Measurements from ENCODE around the gene ZNF277.

ZNF277 gene

GRCh38 chr7:112223310-112223709 is 16.8 kb downstream of the ZNF277 start:
- no peak for DNase-seq (ENCODE audit: low spot score)
- Histone ChIP-seq H2AK5ac (ENCODE audit: low read depth, low read length) (no peak overlapping the region), H4K8ac (ENCODE audit: low read depth, low read length) (no peak overlapping the region), H3K9ac (ENCODE audit: low read depth, low read length, poor library complexity) (no peak overlapping the region), H4K91ac (ENCODE audit: low read depth, low read length, poor library complexity) (no peak overlapping the region), H3K4me3 (ENCODE audit: low read length in 2 of 2) (no peak overlapping the region), H3K4me2 (ENCODE audit: insufficient read depth, low read length, poor library complexity, severe bottlenecking) (no peak overlapping the region), H3K4me1 (ENCODE audit: control insufficient read depth in 2 of 2, insufficient read depth in 1 of 2, low read depth in 1 of 2, low read length in 2 of 2) (peaks cover 0 to 1% of the 10 kb centered on the region in 2 donors), H3K9me3 (replicated peaks in 1 of 2; ENCODE audit: control insufficient read depth in 2 of 2, insufficient read depth in 1 of 2, low read depth in 1 of 2, low read length in 2 of 2) (peaks cover 0 to 2% of the 10 kb centered on the region in 2 donors), H3K23ac (ENCODE audit: low read depth, low read length, poor library complexity) (no peak overlapping the region), H3K36me3 (replicated peaks in 1 of 2; ENCODE audit: control insufficient read depth in 2 of 2, insufficient read depth in 2 of 2, low read length in 2 of 2) (no peaks in the 10 kb centered on the region), H3K18ac (ENCODE audit: low read length) (no peak overlapping the region), H2BK120ac (ENCODE audit: low read depth, low read length) (no peak overlapping the region), H3K79me1 (ENCODE audit: low read depth, low read length) (no peaks in the 10 kb centered on the region), H2BK12ac (ENCODE audit: low read length) (no peak overlapping the region), H2BK15ac (ENCODE audit: low read length) (no peak overlapping the region), H3K27ac (replicated peaks; ENCODE audit: low read length) (no peak overlapping the region), H3K14ac (ENCODE audit: low read length) (no peak overlapping the region), H3K4ac (ENCODE audit: low read length) (no peak overlapping the region), H2AFZ (ENCODE audit: low read length) (no peak overlapping the region), H3K27me3 (ENCODE audit: control insufficient read depth in 3 of 3, insufficient read depth in 3 of 3, low read depth in 1 of 3, low read length in 3 of 3) (no peaks in the 10 kb centered on the region), H2BK5ac (ENCODE audit: low read length) (no peak overlapping the region)
- no CpG with 5 or more reads among the region's 3 CpGs for WGBS, 2 donors (ENCODE audit: extremely low coverage in 2 of 2, insufficient read length in 2 of 2, insufficient replicate concordance in 1 of 2)

DNA sequence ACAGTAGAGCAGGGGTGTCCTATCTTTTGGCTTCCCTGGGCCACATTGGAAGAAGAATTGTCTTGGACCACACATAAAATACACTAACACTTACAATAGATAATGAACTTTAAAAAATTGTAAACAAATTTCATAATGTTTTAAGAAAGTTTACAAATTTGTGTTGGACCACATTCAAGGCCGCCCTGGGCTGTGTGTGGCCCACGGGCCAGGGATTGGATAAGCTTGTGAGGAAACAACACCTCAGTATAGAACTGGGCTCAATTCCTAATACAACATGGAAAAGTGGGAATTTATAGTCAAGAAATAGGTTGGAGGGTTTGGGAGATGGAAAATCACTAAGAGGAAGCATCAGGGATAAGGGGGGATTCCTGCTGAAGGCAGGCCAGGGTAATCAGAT is 17.7 kb downstream of the ZNF277 start:
- DNase-seq (ENCODE audit: low spot score): no peak
- Histone ChIP-seq H3K18ac (ENCODE audit: low read length) (no peak overlapping the region), H2AK5ac (ENCODE audit: low read depth, low read length) (no peak overlapping the region), H2BK120ac (ENCODE audit: low read depth, low read length) (no peak overlapping the region), H3K9ac (ENCODE audit: low read depth, low read length, poor library complexity) (no peak overlapping the region), H3K4me1 (ENCODE audit: control insufficient read depth in 2 of 2, insufficient read depth in 1 of 2, low read depth in 1 of 2, low read length in 2 of 2) (peaks cover 0 to 1% of the 10 kb centered on the region in 2 donors), H2BK12ac (ENCODE audit: low read length) (no peak overlapping the region), H3K79me1 (ENCODE audit: low read depth, low read length) (no peaks in the 10 kb centered on the region), H3K27me3 (ENCODE audit: control insufficient read depth in 3 of 3, insufficient read depth in 3 of 3, low read depth in 1 of 3, low read length in 3 of 3) (no peaks in the 10 kb centered on the region), H3K4me3 (ENCODE audit: low read length in 2 of 2) (no peak overlapping the region), H4K91ac (ENCODE audit: low read depth, low read length, poor library complexity) (no peak overlapping the region), H3K27ac (replicated peaks; ENCODE audit: low read length) (no peak overlapping the region), H2BK5ac (ENCODE audit: low read length) (no peak overlapping the region), H2BK15ac (ENCODE audit: low read length) (no peak overlapping the region), H3K14ac (ENCODE audit: low read length) (no peak overlapping the region), H3K4ac (ENCODE audit: low read length) (no peak overlapping the region), H2AFZ (ENCODE audit: low read length) (no peak overlapping the region), H3K9me3 (replicated peaks in 1 of 2; ENCODE audit: control insufficient read depth in 2 of 2, insufficient read depth in 1 of 2, low read depth in 1 of 2, low read length in 2 of 2) (peaks cover 0 to 2% of the 10 kb centered on the region in 2 donors), H3K4me2 (ENCODE audit: insufficient read depth, low read length, poor library complexity, severe bottlenecking) (no peak overlapping the region), H3K36me3 (replicated peaks in 1 of 2; ENCODE audit: control insufficient read depth in 2 of 2, insufficient read depth in 2 of 2, low read length in 2 of 2) (no peaks in the 10 kb centered on the region), H4K8ac (ENCODE audit: low read depth, low read length) (no peak overlapping the region), H3K23ac (ENCODE audit: low read depth, low read length, poor library complexity) (no peak overlapping the region)
- WGBS, 2 donors (ENCODE audit: extremely low coverage in 2 of 2, insufficient read length in 2 of 2, insufficient replicate concordance in 1 of 2): no CpG with 5 or more reads among the region's 2 CpGs

- Histone ChIP-seq H3K14ac (ENCODE audit: low read length) (no peak overlapping the region), H4K91ac (ENCODE audit: low read depth, low read length, poor library complexity) (no peak overlapping the region), H3K4me1 (ENCODE audit: control insufficient read depth in 2 of 2, insufficient read depth in 1 of 2, low read depth in 1 of 2, low read length in 2 of 2) (peaks cover 0 to 1% of the 10 kb centered on the region in 2 donors), H2BK5ac (ENCODE audit: low read length) (no peak overlapping the region), H2BK120ac (ENCODE audit: low read depth, low read length) (no peak overlapping the region), H3K4me2 (ENCODE audit: insufficient read depth, low read length, poor library complexity, severe bottlenecking) (no peak overlapping the region), H3K79me1 (ENCODE audit: low read depth, low read length) (no peaks in the 10 kb centered on the region), H3K36me3 (replicated peaks in 1 of 2; ENCODE audit: control insufficient read depth in 2 of 2, insufficient read depth in 2 of 2, low read length in 2 of 2) (no peaks in the 10 kb centered on the region), H2AFZ (ENCODE audit: low read length) (no peak overlapping the region), H3K4me3 (ENCODE audit: low read length in 2 of 2) (no peak overlapping the region), H3K27me3 (ENCODE audit: control insufficient read depth in 3 of 3, insufficient read depth in 3 of 3, low read depth in 1 of 3, low read length in 3 of 3) (no peaks in the 10 kb centered on the region), H4K8ac (ENCODE audit: low read depth, low read length) (no peak overlapping the region), H2AK5ac (ENCODE audit: low read depth, low read length) (no peak overlapping the region), H3K18ac (ENCODE audit: low read length) (no peak overlapping the region), H3K23ac (ENCODE audit: low read depth, low read length, poor library complexity) (no peak overlapping the region), H3K9me3 (replicated peaks in 1 of 2; ENCODE audit: control insufficient read depth in 2 of 2, insufficient read depth in 1 of 2, low read depth in 1 of 2, low read length in 2 of 2) (peaks cover 0 to 2% of the 10 kb centered on the region in 2 donors), H3K27ac (replicated peaks; ENCODE audit: low read length) (no peak overlapping the region), H3K9ac (ENCODE audit: low read depth, low read length, poor library complexity) (no peak overlapping the region), H2BK15ac (ENCODE audit: low read length) (no peak overlapping the region), H3K4ac (ENCODE audit: low read length) (no peak overlapping the region), H2BK12ac (ENCODE audit: low read length) (no peak overlapping the region)
- DNase-seq (ENCODE audit: low spot score): no peak
These were observed 18.5 kb downstream of the ZNF277 start for GRCh38 chr7:112225006-112225405.

DNA sequence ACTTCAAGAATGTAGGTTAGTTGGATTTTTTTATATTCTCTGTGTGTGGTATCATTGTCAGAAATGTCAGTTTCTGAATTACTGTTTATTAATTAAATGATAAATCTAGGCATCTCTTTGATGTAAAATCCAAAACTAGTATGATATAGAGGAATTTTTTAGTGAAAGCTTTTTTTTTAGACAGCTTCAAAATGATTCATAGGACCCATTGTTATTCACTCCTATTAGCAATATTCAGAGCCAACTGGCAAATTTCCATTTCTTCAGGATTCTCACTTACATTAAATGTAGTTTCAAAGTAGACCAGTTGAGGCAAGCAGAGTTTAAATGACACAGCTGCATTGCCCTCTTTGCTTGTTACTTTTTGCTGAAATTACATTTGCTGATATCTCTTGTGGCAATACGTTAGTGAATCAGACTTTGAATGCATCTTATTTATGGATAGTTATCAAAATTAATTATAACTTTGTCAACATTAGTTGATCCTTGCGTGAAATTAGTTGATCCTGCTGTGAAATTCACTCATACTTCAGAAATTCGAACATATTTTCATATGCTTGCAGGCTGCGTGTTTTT is 20.3 kb downstream of the ZNF277 start:
- Histone ChIP-seq H2AK5ac (ENCODE audit: low read depth, low read length) (no peak overlapping the region), H3K9ac (ENCODE audit: low read depth, low read length, poor library complexity) (no peak overlapping the region), H4K8ac (ENCODE audit: low read depth, low read length) (no peak overlapping the region), H3K79me1 (ENCODE audit: low read depth, low read length) (no peaks in the 10 kb centered on the region), H3K9me3 (replicated peaks in 1 of 2; ENCODE audit: control insufficient read depth in 2 of 2, insufficient read depth in 1 of 2, low read depth in 1 of 2, low read length in 2 of 2) (peaks cover 0 to 2% of the 10 kb centered on the region in 2 donors), H3K18ac (ENCODE audit: low read length) (no peak overlapping the region), H3K4me3 (ENCODE audit: low read length in 2 of 2) (no peak overlapping the region), H3K4ac (ENCODE audit: low read length) (no peak overlapping the region), H3K27ac (replicated peaks; ENCODE audit: low read length) (no peak overlapping the region), H2AFZ (ENCODE audit: low read length) (no peak overlapping the region), H3K4me1 (ENCODE audit: control insufficient read depth in 2 of 2, insufficient read depth in 1 of 2, low read depth in 1 of 2, low read length in 2 of 2) (no peaks in the 10 kb centered on the region), H4K91ac (ENCODE audit: low read depth, low read length, poor library complexity) (no peak overlapping the region), H2BK15ac (ENCODE audit: low read length) (no peak overlapping the region), H3K4me2 (ENCODE audit: insufficient read depth, low read length, poor library complexity, severe bottlenecking) (no peak overlapping the region), H2BK12ac (ENCODE audit: low read length) (no peak overlapping the region), H3K23ac (ENCODE audit: low read depth, low read length, poor library complexity) (no peak overlapping the region), H3K14ac (ENCODE audit: low read length) (no peak overlapping the region), H3K36me3 (replicated peaks in 1 of 2; ENCODE audit: control insufficient read depth in 2 of 2, insufficient read depth in 2 of 2, low read length in 2 of 2) (no peaks in the 10 kb centered on the region), H2BK5ac (ENCODE audit: low read length) (no peak overlapping the region), H3K27me3 (ENCODE audit: control insufficient read depth in 3 of 3, insufficient read depth in 3 of 3, low read depth in 1 of 3, low read length in 3 of 3) (no peaks in the 10 kb centered on the region), H2BK120ac (ENCODE audit: low read depth, low read length) (no peak overlapping the region)
- no CpG with 5 or more reads among the region's 4 CpGs for WGBS, 2 donors (ENCODE audit: extremely low coverage in 2 of 2, insufficient read length in 2 of 2, insufficient replicate concordance in 1 of 2)
- DNase-seq (ENCODE audit: low spot score): no peak

Data from neuronal stem cell (in vitro differentiated cells).